Mammary epithelial cell (primary cell): ENCODE measurements around the gene DKK3.

Experiments
- CTCF ChIP-seq, 2 donors: IDR thresholded peaks in 1 of 2; conservative IDR thresholded peaks in 1 of 2; 2 replicates each; pipeline ENCODE4 v1.5.1; 2011 to 2012; ENCODE audit warnings: inconsistent platforms in 2 of 2, low read length in 2 of 2, mild to moderate bottlenecking in 2 of 2, control low read depth in 1 of 2, low read depth in 1 of 2; ENCODE audit not compliant: insufficient read depth in 1 of 2; ENCODE audit errors: extremely low read depth in 1 of 2
- EZH2 ChIP-seq: IDR thresholded peaks from 2 replicates; pipeline ENCODE4 v1.6.1; 2012; ENCODE audit warnings: low read length, inconsistent platforms, borderline replicate concordance

GRCh38 chr11:11965192-11965591 lies 43.2 kb downstream of the DKK3 start:
- no peak for TF ChIP-seq CTCF (conservative IDR thresholded peaks at IDR 0.05 in 1 of 2, IDR thresholded peaks at IDR 0.05 in 1 of 2; ENCODE audit: extremely low read depth in 1 of 2, insufficient read depth in 1 of 2, low read depth in 1 of 2, low read length in 2 of 2)
- TF ChIP-seq EZH2 = no peak
